Natural killer cell treated with Interleukin-12 subunit alpha and Interleukin-12 subunit beta and Interleukin-15 and Interleukin-18, amount 100 ng/mL, for 72 hours (primary cell): ENCODE measurements around the gene OCLN. TPM values are rescaled to one million over a fixed set of nuclear protein-coding genes. Genes with fewer than 3 reads are reported as not detected.
A peak's percentile ranks its signal among the peaks of the same experiment; 100 is the strongest.
"Not testable (repeated sequence)": the region's sequence is repeated elsewhere in the genome, so short reads cannot be mapped to it uniquely, and the experiment has no call there.

ENCODE experiments used
- ATAC-seq, 2 donors: fragments of 150-1000 bp; cut with Tn5 transposase in 1 of 2; sonication (Bioruptor Pico), chemical (Tn5 transposase) in 1 of 2; 2 replicates each; pipeline ENCODE4 v1.10.0; 2021
- DNase-seq: peaks from one replicate; pipeline ENCODE4 v3.0.0; 2022; ENCODE audit warnings: low spot score
- H3K27ac Mint-ChIP-seq, 2 donors: 1 replicate in 1 of 2; 2 replicates in 1 of 2; pipeline ENCODE4 v1.8.0; 2022; ENCODE audit warnings: mixed read lengths in 2 of 2, mild to moderate bottlenecking in 1 of 2, moderate library complexity in 1 of 2
- H3K27me3 Mint-ChIP-seq, 2 donors: 1 replicate in 1 of 2; 2 replicates in 1 of 2; pipeline ENCODE4 v1.8.0; 2022; ENCODE audit warnings: mixed read lengths in 2 of 2
- H3K36me3 Mint-ChIP-seq: one replicate; pipeline ENCODE4 v1.8.0; 2022; ENCODE audit warnings: mixed read lengths
- H3K4me1 Mint-ChIP-seq, 2 donors: 1 replicate in 1 of 2; 2 replicates in 1 of 2; pipeline ENCODE4 v1.8.0; 2022; ENCODE audit warnings: low read depth in 2 of 2, mixed read lengths in 2 of 2, mild to moderate bottlenecking in 1 of 2
- H3K4me3 Mint-ChIP-seq: one replicate; pipeline ENCODE4 v1.8.0; 2022; ENCODE audit warnings: mixed read lengths
- H3K9me3 Mint-ChIP-seq: 2 replicates; pipeline ENCODE4 v1.8.0; 2022; ENCODE audit warnings: mixed read lengths
- total RNA-seq, 2 donors: library from RNA; stranded (reverse); gene quantifications; one replicate each; pipeline ENCODE4 v1.2.3, GENCODE V29; 2022

The OCLN gene, protein sequence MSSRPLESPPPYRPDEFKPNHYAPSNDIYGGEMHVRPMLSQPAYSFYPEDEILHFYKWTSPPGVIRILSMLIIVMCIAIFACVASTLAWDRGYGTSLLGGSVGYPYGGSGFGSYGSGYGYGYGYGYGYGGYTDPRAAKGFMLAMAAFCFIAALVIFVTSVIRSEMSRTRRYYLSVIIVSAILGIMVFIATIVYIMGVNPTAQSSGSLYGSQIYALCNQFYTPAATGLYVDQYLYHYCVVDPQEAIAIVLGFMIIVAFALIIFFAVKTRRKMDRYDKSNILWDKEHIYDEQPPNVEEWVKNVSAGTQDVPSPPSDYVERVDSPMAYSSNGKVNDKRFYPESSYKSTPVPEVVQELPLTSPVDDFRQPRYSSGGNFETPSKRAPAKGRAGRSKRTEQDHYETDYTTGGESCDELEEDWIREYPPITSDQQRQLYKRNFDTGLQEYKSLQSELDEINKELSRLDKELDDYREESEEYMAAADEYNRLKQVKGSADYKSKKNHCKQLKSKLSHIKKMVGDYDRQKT
- under 1 TPM; 0.48 to 0.67 TPM for total RNA-seq

GRCh38 chr5:69492391-69492922 lies at the start of gene OCLN:
OCLN (plus strand) TSS chr5:69492790; CDS start chr5:69504245, 11,455 bp downstream.
- peak; percentile 50 to 54 for ATAC-seq
- peak within 1 kb of the TSS; percentile 36 for H3K4me3 Mint-ChIP-seq
- no peaks in the 10 kb centered on the region for H3K9me3 Mint-ChIP-seq
- peaks cover 27 to 40% of the 10 kb centered on the region in 2 donors for H3K27me3 Mint-ChIP-seq
- no peak for DNase-seq
- H3K36me3 Mint-ChIP-seq: no peaks in the 10 kb centered on the region
- H3K4me1 Mint-ChIP-seq: no peaks in the 10 kb centered on the region
- H3K27ac Mint-ChIP-seq: no peak within 1 kb of the TSS

GRCh38 chr5:69444127-69444754 lies 48.3 kb upstream of the OCLN start:
- Mint-ChIP-seq H3K36me3 (no peaks in the 10 kb centered on the region), H3K4me1 (no peaks in the 10 kb centered on the region), H3K27me3 (peaks cover 0 to 3% of the 10 kb centered on the region in 2 donors), H3K4me3 (no peak overlapping the region), H3K9me3 (no peaks in the 10 kb centered on the region), H3K27ac (no peak overlapping the region)
- DNase-seq (no peak), ATAC-seq (no peak)

DNA sequence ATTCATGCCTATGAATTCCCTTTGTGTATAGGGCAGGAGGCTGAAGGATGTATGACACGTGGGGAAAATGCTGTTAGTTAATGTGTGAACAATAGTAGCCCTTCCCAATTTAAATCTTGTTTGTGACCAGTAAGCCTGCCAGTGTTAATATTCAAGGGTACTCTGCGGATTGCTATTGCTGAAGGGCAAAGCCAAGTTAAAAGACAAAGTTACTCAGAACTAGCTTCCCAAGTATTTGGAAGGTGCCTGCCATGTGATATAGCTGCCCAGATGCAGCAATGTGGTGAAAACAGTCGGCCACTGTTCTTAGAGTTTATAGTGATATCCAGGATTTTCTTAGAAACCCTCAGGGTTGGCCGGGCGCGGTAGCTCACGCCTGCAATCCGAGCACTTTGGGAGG lies 43.1 kb upstream of the OCLN start:
- Mint-ChIP-seq H3K27me3 (peaks cover 0 to 3% of the 10 kb centered on the region in 2 donors), H3K4me1 (no peaks in the 10 kb centered on the region)

GRCh38 chr5:69450116-69450515 lies 42.5 kb upstream of the OCLN start:
- Mint-ChIP-seq H3K4me3 (no peak overlapping the region), H3K27ac (no peak overlapping the region), H3K9me3 (no peaks in the 10 kb centered on the region), H3K4me1 (no peaks in the 10 kb centered on the region), H3K27me3 (peaks cover 0 to 3% of the 10 kb centered on the region in 2 donors), H3K36me3 (no peaks in the 10 kb centered on the region)
- DNase-seq (no peak), ATAC-seq (no peak)

More for the DNA sequence above, 43.1 kb upstream of the OCLN start:
- ATAC-seq: no peak
- Mint-ChIP-seq H3K27ac (no peak overlapping the region), H3K9me3 (no peaks in the 10 kb centered on the region), H3K36me3 (no peaks in the 10 kb centered on the region), H3K4me3 (no peak overlapping the region)
- DNase-seq: no peak

DNA sequence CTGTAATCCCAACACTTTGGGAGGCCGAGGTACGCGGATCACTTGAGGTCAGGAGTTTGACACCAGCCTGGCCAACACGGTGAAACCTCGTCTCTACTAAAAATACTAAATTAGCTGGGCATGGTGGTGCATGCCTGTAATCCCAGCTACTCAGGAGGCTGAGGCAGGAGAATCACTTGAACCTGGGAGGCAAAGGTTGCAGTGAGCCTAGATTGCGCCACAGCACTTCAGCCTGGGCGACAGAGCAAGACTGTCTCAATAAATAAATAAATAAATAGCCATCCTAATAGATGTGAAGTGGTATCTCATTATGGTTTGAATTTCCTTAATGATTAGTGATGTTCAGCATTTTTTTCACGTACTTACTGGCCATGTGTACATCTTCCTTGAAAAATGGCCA lies 42.1 kb upstream of the OCLN start:
- H3K36me3 Mint-ChIP-seq, H3K4me1 Mint-ChIP-seq: not testable (repeated sequence)

GRCh38 chr5:69451941-69452647 lies 40.5 kb upstream of the OCLN start:
- DNase-seq (no peak), ATAC-seq (no peak)
- Mint-ChIP-seq H3K4me1 (no peaks in the 10 kb centered on the region), H3K27ac (no peak overlapping the region), H3K9me3 (no peaks in the 10 kb centered on the region), H3K36me3 (no peaks in the 10 kb centered on the region), H3K27me3 (peaks cover 0 to 3% of the 10 kb centered on the region in 2 donors), H3K4me3 (no peak overlapping the region)

More for the DNA sequence above, 42.1 kb upstream of the OCLN start:
- H3K9me3 Mint-ChIP-seq, H3K27me3 Mint-ChIP-seq, DNase-seq, H3K4me3 Mint-ChIP-seq, H3K27ac Mint-ChIP-seq, ATAC-seq: not testable (repeated sequence)

- not testable (repeated sequence) for H3K4me3 Mint-ChIP-seq, H3K27ac Mint-ChIP-seq, H3K4me1 Mint-ChIP-seq, ATAC-seq, H3K27me3 Mint-ChIP-seq, DNase-seq, H3K9me3 Mint-ChIP-seq, H3K36me3 Mint-ChIP-seq
These were observed 39.1 kb upstream of the OCLN start for GRCh38 chr5:69453487-69453886.

- H3K27ac Mint-ChIP-seq: no peak overlapping the region
- ATAC-seq (no peak), DNase-seq (no peak)
- no peak overlapping the region for H3K4me3 Mint-ChIP-seq
- H3K36me3 Mint-ChIP-seq: no peaks in the 10 kb centered on the region
- no peaks in the 10 kb centered on the region for H3K27me3 Mint-ChIP-seq
- H3K9me3 Mint-ChIP-seq: no peaks in the 10 kb centered on the region
- H3K4me1 Mint-ChIP-seq: no peaks in the 10 kb centered on the region
These were observed 37.9 kb upstream of the OCLN start for GRCh38 chr5:69454460-69455249.

DNA sequence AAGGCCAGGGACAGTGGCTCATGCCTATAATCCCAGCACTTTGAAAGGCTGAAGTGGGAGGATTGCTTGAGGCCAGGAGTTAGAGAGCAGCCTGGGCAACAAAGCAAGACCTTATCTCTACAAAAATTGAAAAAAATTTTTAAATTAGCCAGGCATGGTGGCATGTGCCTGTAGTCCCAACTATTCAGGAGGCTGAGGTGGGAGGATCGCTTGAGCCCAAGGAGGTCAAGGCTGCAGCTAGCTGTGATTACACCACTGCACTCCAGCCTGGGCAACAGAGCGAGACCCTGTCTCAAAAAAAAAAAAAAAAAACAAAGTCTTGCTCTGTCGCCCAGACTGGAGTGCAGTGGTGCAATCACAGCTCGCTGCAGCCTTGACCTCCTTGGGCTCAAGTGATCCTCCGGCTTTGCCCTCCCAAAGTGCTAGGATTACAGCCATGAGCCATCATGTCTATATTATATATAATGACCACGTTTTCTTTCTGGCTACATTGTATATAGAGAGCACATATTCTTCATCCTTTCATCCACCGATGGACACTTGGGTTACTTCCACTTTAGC lies 37.1 kb upstream of the OCLN start:
- not testable (repeated sequence) for H3K27me3 Mint-ChIP-seq, H3K9me3 Mint-ChIP-seq, H3K27ac Mint-ChIP-seq, H3K36me3 Mint-ChIP-seq, H3K4me3 Mint-ChIP-seq, H3K4me1 Mint-ChIP-seq, DNase-seq, ATAC-seq

DNA sequence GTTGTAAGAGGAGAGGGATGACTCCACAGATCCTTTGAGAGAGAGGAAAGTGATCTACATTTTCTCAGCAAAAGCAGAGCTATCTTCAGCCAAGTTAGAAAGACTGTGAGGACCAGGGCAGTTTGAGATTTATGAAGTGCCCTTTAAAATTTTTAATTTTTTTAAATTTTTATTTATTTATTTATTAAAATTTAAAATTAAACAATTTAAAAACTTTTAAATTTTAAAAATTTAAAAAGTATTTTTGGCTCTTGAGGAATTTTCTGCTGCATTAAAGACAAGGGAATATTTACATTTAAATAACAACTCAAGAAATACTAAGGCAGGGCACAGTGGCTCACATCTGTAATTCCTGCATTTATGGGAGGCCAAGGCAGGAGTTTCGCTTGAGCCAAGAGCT lies 30.4 kb upstream of the OCLN start:
- Mint-ChIP-seq H3K36me3 (no peaks in the 10 kb centered on the region), H3K9me3 (no peaks in the 10 kb centered on the region), H3K4me3 (no peak overlapping the region), H3K4me1 (no peaks in the 10 kb centered on the region), H3K27ac (no peak overlapping the region), H3K27me3 (peaks cover 0 to 2% of the 10 kb centered on the region in 2 donors)
- no peak for DNase-seq
- ATAC-seq: no peak

DNA sequence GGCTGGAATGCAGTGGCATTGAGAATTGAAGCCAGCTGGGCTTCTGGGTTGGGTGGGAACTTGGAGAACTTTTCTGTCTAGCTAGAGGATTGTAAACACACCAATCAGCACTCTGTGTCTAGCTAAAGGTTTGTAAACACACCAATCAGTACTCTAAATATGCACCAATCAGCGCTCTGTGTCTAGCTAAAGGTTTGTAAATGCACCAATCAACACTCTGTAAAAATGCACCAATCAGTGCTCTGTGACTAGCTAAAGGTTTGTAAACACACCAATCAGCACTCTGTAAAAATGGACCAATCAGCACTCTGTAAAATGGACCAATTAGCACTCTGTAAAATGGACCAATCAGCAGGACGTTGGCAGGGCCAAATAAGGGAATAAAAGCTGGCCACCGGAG lies 26.2 kb upstream of the OCLN start:
- ATAC-seq, H3K27me3 Mint-ChIP-seq, DNase-seq, H3K36me3 Mint-ChIP-seq, H3K4me3 Mint-ChIP-seq, H3K9me3 Mint-ChIP-seq, H3K27ac Mint-ChIP-seq, H3K4me1 Mint-ChIP-seq: not testable (repeated sequence)

DNA sequence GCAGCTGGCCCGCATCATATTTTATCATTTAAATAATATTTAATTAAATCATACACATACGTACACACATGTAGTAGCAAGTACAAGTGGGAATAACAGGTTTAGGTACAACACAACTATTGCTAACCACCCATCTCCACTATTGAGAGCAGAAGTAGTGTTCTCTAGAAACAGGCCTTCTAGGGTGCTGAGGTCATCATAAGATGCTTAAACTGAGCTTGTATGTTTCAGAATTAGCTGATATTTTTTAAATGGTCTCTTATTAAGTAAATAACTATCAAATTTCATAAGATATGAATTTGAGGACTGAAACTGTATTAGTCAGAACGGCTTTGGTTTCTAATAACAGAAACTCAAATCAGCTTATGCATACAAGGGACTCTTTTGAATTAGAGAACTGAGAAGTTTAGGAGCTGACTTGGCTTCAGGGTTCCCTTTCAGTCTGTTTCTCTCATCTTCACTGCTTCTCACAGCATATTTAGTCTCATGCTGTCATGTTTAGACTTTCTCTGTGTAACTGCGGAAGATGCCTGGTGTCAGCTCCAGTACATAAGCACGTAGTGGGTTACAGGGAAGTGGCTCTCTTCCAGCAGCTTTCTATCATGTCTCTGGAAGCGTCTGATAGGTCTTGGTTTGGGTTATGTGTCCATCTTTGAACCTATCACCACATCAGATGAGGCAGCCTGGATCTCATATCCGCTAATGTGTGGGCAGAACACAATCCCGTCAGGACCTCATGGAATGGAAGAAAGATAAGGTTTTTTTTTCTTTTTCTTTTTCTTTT lies 25.0 kb upstream of the OCLN start:
- Mint-ChIP-seq H3K36me3 (no peaks in the 10 kb centered on the region), H3K27ac (no peak overlapping the region), H3K27me3 (peaks cover 0 to 4% of the 10 kb centered on the region in 2 donors), H3K4me3 (no peak overlapping the region), H3K4me1 (no peaks in the 10 kb centered on the region), H3K9me3 (no peaks in the 10 kb centered on the region)
- DNase-seq (no peak), ATAC-seq (no peak)
